Loucy (cell line): Measurements from ENCODE around the gene PGRMC2.

ENCODE experiments used
- H2AFZ ChIP-seq: fragments of 200-600 bp; sonication (generic); 2 replicates; pipeline ENCODE4 v1.6.0; 2016; ENCODE audit warnings: antibody characterized with exemption, mild to moderate bottlenecking, low read length, moderate library complexity
- H3F3A ChIP-seq: fragments of 200-600 bp; 2 replicates; pipeline ENCODE4 v1.6.0; 2016; ENCODE audit warnings: antibody characterized with exemption, low read depth, mild to moderate bottlenecking
- H3K27me3 ChIP-seq: fragments of 200-600 bp; sonication (generic); 2 replicates; pipeline ENCODE4 v1.6.1; 2014; ENCODE audit warnings: low read length, mild to moderate bottlenecking; ENCODE audit not compliant: insufficient read depth, poor library complexity, severe bottlenecking
- H3K36me3 ChIP-seq: fragments of 200-600 bp; sonication (generic); 2 replicates; pipeline ENCODE4 v1.6.1; 2016; ENCODE audit warnings: low read length; ENCODE audit not compliant: insufficient read depth
- H3K4me1 ChIP-seq: fragments of 200-600 bp; sonication (generic); 2 replicates; pipeline ENCODE4 v1.5.1; 2014; ENCODE audit warnings: low read length, mild to moderate bottlenecking; ENCODE audit not compliant: insufficient read depth, poor library complexity, severe bottlenecking
- H3K4me2 ChIP-seq: fragments of 200-600 bp; sonication (generic); 2 replicates; pipeline ENCODE4 v1.6.0; 2014; ENCODE audit warnings: antibody characterized with exemption, low read length, low read depth, mild to moderate bottlenecking; ENCODE audit not compliant: poor library complexity, severe bottlenecking
- H3K4me3 ChIP-seq: fragments of 200-600 bp; sonication (generic); 2 replicates; pipeline ENCODE4 v1.5.1; 2014; ENCODE audit warnings: low read length, mild to moderate bottlenecking, mixed read lengths; ENCODE audit not compliant: poor library complexity, severe bottlenecking
- H3K79me2 ChIP-seq: fragments of 200-600 bp; sonication (generic); 2 replicates; pipeline ENCODE4 v1.6.1; 2014; ENCODE audit warnings: low read length; ENCODE audit not compliant: insufficient read depth
- H3K9ac ChIP-seq: fragments of 200-600 bp; sonication (generic); 2 replicates; pipeline ENCODE4 v1.6.0; 2014; ENCODE audit warnings: mild to moderate bottlenecking, low read depth, low read length, moderate library complexity; ENCODE audit not compliant: poor library complexity, severe bottlenecking
- H3K9me2 ChIP-seq: fragments of 200-600 bp; sonication (generic); replicated peaks from 2 replicates; pipeline ENCODE4 v1.6.1; 2016; ENCODE audit warnings: low read depth, low read length, mixed read lengths
- H3K9me3 ChIP-seq: fragments of 200-600 bp; sonication (generic); 2 replicates; pipeline ENCODE4 v1.6.1; 2014; ENCODE audit warnings: mild to moderate bottlenecking, antibody characterized with exemption, low read length, low read depth; ENCODE audit not compliant: insufficient read depth
- H4K20me1 ChIP-seq: fragments of 200-600 bp; sonication (generic); 2 replicates; pipeline ENCODE4 v1.6.0; 2014; ENCODE audit warnings: antibody characterized with exemption, low read length, mild to moderate bottlenecking; ENCODE audit not compliant: insufficient read depth, poor library complexity, severe bottlenecking
- EZH2phosphoT487 ChIP-seq: fragments of 200-600 bp; IDR thresholded peaks from 2 replicates; pipeline ENCODE4 v1.6.1; 2018; ENCODE audit warnings: antibody characterized with exemption, mild to moderate bottlenecking, moderate library complexity, borderline replicate concordance
- TF ChIP-seq, protein P1 (sequence below): fragments of 200-600 bp; sonication (generic); conservative IDR thresholded peaks from 2 replicates; pipeline ENCODE4 v1.5.1; 2014; ENCODE audit warnings: mild to moderate bottlenecking, antibody characterized with exemption, low read length

The PGRMC2 gene

DNA sequence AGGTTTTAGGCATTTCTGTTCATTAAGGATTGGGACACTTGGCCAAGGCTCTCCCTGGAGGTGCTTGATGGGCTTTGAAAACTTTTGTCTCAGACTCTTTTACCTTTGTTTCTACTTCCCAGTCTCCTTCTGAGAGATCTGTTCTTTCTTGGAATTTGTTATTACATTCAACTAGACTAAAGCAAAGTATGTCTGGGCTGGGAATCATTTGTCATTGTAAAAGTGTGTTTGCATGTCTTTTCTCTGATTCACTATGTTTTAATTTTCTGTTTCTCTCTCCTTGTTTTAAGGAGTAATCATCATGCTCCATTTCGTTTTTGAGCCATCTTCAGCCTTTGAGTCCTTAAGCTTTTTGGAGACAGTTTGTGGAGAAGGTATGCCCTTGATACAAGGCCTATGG is 12.2 kb upstream of the PGRMC2 start:
- H3K9me3 ChIP-seq = no peaks in the 10 kb centered on the region
- no peak for TF ChIP-seq EZH2phosphoT487
- TF ChIP-seq, protein P1, sequence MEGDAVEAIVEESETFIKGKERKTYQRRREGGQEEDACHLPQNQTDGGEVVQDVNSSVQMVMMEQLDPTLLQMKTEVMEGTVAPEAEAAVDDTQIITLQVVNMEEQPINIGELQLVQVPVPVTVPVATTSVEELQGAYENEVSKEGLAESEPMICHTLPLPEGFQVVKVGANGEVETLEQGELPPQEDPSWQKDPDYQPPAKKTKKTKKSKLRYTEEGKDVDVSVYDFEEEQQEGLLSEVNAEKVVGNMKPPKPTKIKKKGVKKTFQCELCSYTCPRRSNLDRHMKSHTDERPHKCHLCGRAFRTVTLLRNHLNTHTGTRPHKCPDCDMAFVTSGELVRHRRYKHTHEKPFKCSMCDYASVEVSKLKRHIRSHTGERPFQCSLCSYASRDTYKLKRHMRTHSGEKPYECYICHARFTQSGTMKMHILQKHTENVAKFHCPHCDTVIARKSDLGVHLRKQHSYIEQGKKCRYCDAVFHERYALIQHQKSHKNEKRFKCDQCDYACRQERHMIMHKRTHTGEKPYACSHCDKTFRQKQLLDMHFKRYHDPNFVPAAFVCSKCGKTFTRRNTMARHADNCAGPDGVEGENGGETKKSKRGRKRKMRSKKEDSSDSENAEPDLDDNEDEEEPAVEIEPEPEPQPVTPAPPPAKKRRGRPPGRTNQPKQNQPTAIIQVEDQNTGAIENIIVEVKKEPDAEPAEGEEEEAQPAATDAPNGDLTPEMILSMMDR = no peak
- no peak overlapping the region for H3K4me2 ChIP-seq
- no peak overlapping the region for H3K9ac ChIP-seq
- H3K36me3 ChIP-seq = no peaks in the 10 kb centered on the region
- no peak overlapping the region for H2AFZ ChIP-seq
- H3K79me2 ChIP-seq = no peaks in the 10 kb centered on the region
- no peaks in the 10 kb centered on the region for H3K27me3 ChIP-seq
- H3K4me1 ChIP-seq = no peaks in the 10 kb centered on the region
- H4K20me1 ChIP-seq = no peaks in the 10 kb centered on the region
- no peak overlapping the region for H3K4me3 ChIP-seq
- no peaks in the 10 kb centered on the region for H3F3A ChIP-seq
- no peaks in the 10 kb centered on the region for H3K9me2 ChIP-seq

- Histone ChIP-seq H2AFZ (no peak overlapping the region), H3K4me1 (no peaks in the 10 kb centered on the region), H3K4me2 (no peak overlapping the region), H3K9ac (no peak overlapping the region), H3K9me3 (no peaks in the 10 kb centered on the region), H3K36me3 (no peaks in the 10 kb centered on the region), H3F3A (no peaks in the 10 kb centered on the region), H3K4me3 (no peak overlapping the region), H3K9me2 (no peaks in the 10 kb centered on the region), H3K27me3 (no peaks in the 10 kb centered on the region), H4K20me1 (no peaks in the 10 kb centered on the region), H3K79me2 (no peaks in the 10 kb centered on the region)
- TF ChIP-seq, protein P1 = peak; percentile 40
- TF ChIP-seq EZH2phosphoT487 = no peak
These were observed 11.2 kb upstream of the PGRMC2 start for GRCh38 chr4:128298852-128299251.

DNA sequence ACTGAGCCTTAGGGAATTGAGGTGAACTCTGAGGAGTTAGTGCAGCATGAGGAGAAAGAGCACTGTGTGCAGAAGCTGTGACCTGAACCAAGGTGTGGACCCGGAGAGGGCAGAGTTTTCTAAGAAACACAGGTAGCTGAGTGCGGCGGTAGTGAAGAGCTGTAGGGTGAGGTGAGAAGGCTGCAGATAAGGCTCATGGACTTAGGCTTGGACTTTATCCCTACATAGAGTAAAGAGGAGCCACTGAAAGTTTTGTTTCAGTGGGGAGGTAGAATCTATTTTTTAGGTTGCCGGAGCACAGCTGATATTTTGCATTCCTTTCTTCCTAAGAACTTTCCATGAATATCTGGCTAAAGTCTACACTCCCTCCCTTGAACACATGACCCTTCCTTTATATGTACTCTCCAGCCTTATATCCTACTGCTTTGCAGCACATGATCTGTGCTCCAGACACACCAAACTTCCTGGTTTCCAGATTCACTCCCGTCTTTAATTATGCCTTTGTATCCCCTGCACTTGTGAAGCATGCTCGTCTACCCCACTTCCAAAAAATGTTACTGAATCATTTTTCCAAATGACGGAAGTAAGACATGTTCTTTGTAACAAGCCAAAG is 10.6 kb upstream of the PGRMC2 start:
- Histone ChIP-seq H3K9me3 (no peaks in the 10 kb centered on the region), H3F3A (no peaks in the 10 kb centered on the region), H3K9me2 (no peaks in the 10 kb centered on the region), H3K9ac (no peak overlapping the region), H3K79me2 (no peaks in the 10 kb centered on the region), H3K4me2 (no peak overlapping the region), H2AFZ (no peak overlapping the region), H3K36me3 (no peaks in the 10 kb centered on the region), H3K27me3 (no peaks in the 10 kb centered on the region), H3K4me1 (no peaks in the 10 kb centered on the region), H4K20me1 (no peaks in the 10 kb centered on the region), H3K4me3 (no peak overlapping the region)
- TF ChIP-seq EZH2phosphoT487 = no peak
- TF ChIP-seq, protein P1 = no peak
